Measurements from ENCODE around the gene PIMREG.

The PIMREG gene

DNA sequence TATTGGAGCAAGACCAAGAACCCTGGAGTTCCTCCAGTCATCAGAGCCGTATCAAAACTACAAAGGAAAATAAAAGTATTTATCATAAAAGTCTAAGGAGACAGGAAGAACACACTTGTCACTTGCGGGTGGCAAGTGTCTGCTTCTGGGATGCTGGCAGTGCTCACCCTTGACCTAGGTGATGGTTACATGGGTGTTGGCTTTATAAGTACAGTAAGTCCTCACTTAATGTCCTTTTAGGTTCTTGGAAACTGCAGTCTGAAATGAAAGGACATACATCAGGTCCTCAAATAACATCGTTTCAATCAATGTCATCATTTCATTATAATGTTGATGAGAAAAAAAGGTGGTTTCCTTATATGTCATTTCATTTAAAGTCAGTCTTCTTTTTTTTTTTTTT, 6.3 kb upstream of the PIMREG start:
- DNase-seq (ENCODE audit: low read depth), result no peak

DNA sequence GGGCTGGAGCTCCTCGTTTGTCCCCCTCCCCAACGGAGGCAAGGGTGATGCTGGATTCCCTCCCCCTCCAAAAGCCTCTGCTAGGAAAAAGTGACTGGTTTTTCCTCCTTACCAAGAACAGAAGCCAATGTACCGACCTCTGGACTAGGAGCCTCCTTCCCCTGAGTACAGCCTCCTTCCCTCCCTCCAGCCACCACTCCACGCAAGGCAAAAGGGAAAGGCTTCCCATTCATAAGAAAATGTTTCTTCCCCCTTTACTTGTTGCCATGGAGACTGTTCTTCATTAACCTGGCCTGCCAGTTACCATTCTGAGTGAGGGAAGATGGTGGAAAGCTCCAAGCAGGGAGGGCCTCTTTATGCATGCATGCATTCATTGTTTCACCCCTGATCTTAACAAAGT, 4.3 kb upstream of the PIMREG start:
- no peak for DNase-seq (ENCODE audit: low read depth)

DNA sequence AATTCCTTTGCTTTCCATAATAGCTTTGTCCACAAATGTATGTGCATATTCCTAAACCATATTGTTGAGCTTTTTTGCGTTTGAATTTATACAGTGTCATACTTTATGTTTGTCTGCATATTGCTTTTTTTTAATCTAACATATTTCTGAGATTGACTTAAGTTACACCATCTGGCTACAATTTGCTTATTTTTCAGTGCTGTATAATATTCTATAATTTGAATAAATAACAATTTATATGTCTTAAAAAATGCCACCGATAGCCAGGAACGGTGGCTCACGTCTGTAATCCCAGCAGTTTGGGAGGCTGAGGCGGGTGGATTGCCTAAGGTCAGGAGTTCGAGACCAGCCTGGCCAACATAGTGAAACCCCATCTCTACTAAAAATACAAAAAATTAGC, 1.5 kb upstream of the PIMREG start:
- no peak for DNase-seq (ENCODE audit: low read depth)

DNA sequence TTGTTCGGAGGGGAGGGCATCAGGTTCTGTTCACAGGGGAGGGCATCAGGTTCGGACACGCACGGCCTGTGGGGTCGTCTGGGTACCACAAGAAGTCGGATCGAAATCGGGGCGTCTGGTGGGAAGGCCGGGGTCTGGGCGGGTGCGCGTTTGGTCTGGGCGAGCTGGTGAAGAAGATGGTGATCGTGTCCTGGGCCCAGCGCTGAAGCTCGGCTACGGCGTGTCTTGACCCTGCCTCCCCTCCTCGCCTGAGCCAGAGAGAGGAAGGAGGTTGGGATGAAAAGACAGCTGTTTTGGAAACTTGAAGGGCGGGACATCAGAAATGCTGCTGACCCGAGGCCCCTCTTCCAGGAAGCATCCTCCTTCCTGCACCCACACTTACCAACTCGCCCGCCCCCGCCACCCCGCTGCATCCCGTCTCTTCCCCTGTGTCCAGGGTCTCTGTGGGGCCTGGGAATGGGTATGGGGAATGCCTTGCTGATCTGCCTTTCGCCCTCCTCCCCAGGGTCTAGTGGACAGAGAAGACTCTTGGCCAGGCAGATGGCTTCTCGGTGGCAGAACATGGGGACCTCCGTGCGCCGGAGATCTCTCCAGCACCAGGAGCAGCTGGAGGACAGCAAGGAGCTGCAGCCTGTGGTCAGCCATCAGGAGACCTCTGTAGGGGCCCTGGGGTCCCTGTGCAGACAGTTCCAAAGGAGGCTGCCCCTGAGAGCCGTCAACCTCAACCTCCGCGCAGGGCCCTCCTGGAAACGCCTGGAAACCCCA, 498 bp downstream of the PIMREG start:
- DNase-seq (ENCODE audit: low read depth), result no peak

DNA sequence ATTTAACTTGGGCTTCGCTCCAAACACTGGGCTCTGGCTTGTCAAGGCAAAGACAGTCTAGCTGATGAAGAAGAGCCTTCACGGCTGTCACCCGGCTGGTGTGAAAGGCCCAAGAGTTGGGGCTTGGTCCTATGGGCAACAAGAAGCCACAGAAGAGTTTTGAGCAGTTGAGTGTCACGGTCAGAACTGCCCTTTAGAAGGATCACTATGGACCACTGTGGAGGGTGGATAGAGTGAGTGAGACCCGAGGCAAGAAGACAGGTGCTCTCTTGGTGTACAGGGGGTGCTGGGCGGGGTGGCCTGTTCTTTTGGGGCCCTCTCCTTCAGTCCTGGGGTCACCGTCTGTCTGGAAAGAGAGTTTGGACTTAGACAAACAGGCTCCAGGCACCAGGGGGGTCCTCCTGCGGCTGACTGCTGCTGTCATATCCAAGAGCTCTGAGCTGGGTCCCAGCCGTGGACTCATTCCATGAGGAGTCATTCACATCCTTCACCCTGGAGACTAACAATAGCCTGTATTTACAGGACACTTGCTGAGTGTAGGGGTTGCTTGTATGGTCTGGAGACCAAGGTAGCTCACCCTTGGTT, 2.4 kb downstream of the PIMREG start:
- no peak for DNase-seq (ENCODE audit: low read depth)

DNA sequence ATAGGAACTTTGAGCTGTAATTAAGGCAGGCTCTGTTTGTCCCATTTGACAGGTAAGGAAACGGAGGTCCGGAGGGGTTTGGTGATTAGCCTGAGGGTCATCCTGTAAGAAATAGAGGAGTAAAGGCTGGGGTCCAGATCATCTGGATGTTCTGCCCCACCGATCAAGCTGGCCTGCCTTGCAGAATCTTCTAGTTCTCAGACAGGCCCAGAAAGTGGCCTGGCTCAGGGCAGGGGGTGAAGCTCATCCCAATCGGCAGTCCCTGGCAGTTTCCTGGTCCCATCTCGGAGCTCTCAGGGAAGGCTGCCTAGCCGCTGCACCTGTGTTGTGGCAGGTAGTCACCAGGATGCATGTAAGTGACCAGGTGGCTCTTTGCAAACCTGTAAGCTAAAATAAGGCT, 4.2 kb downstream of the PIMREG start:
- DNase-seq (ENCODE audit: low read depth), result no peak

DNA sequence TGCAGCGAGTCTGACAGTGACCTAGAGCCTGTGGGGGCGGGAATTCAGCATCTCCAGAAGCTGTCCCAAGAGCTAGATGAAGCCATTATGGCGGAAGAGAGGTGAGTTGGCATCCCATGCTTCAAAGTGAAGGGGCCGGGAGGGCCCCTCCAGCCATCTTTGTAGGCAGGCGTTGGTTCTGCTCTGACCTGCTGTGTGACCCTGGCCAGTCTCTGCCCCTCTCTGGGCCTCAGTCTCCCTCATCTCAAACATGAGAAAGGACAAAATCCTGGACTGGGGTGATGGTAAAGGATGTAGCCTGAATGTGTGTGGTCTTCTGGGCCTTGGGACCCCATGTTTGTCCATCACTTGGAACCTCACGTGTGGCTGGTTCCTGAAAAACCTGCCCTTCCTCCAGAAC, 5.1 kb downstream of the PIMREG start:
- no peak for DNase-seq (ENCODE audit: low read depth)

DNA sequence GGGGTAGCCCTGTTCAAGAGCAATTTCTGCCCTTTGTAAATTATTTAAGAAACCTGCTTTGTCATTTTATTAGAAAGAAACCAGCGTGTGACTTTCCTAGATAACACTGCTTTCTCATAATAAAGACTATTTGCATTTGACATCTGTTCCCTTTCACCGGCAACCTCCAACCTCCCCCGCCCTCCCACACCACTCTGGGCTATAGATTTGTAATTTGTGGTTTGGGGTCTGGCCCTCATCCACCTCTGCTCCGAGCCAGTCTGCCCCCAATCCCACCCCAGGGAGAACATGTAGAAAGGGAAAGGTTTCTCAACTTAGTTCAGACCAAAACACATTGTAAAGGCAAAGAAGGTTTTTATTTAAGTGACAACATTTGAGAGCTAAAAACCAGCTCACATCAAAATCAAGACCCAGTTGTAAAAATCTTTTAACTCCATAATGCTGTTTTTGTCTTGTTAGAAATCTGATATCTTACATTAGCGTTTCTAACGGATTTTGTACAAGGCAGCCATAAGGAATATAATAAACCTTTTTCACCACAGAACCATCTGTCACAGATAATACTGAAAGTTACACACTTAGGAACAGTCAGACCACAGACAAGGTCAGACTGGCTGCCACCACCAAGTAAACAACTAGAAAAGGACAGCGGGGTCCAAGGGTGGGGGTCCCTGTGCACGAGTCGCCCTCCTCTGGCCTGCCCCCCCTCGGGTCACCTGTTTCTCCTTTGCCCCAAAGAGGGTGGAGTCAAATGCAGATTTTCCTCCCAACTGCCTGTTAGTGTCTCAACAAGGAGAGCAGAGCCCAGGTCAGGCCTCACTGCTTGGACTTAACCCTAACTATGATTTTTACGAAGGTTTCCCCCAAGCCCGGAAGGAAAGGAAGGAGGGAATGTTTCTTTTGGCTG, 6.9 kb downstream of the PIMREG start:
- no peak for DNase-seq (ENCODE audit: low read depth)

DNA sequence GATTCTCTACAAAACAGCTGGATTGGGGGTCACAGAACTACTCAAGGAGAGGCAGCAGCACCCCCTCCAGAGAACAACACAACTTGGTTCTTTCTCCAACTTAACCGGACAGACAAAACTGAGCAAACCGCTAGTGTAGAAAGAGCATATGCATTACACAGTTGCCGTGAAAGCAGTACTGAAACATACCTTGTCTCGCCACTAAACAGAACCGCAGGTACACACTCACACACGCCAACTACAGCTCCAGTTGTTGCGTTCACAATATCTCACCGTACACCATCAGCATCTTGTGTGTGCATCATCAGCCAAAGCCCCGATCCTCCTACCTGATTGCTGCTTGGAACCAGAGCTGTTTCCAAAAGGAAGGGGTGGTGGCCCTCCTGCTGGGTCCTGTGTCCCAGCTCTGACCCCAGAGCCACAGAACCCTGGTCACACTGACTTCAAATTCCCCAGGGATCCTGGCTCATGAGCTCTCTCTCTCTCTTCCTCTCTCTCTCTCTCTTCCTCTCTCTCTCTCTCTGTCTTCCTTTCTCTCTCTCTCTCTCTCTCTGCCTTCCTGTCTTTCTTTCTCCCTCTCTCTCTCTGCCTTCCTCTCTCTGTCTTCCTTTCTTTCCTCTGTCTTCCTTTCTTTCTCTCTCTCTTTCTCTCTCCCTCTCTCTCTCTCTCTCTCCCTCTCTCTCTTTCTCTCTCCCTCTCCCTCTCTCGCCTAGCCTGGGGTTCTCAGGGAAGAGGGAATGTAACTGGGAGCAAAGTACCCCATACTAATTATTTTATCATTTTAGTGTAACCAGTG, 8.4 kb downstream of the PIMREG start:
- no peak for DNase-seq (ENCODE audit: low read depth)

DNA sequence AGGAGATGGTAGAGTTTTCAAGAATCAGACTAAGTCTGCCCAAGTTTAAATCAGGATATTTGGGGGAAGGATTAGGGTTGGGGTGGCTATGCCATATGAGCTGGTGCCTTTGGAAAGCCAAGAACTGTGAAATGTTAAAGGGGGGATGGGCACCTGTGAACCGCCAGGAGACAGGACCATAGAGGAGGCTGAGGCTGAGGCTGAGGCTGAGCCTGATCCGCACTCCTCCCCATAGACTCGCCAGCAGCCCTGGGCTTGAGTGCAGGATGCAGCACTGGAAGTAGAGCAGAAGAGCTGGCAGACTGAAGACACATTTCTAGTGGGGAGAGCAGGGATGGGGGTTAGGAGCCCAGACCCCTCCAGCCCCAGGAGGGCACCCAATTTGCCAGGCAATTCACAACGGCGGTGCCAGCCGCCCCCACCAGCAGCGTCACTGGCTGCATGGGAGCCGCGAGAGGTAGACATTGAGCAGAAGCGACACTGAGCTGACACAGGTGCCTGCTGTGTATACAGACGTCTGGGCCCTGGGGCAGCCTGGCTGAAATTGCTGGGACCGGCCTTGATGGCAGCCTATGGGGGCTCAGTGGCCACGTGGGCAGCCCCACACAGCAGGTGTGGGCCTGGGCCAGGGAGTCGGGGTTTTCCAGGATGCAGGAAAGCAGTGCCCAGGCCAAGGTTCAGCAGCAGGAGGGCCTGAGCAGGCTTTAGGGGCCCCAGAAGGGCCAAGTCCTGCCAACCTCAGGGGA, 9.2 kb downstream of the PIMREG start:
- DNase-seq (ENCODE audit: low read depth), result no peak

DNA sequence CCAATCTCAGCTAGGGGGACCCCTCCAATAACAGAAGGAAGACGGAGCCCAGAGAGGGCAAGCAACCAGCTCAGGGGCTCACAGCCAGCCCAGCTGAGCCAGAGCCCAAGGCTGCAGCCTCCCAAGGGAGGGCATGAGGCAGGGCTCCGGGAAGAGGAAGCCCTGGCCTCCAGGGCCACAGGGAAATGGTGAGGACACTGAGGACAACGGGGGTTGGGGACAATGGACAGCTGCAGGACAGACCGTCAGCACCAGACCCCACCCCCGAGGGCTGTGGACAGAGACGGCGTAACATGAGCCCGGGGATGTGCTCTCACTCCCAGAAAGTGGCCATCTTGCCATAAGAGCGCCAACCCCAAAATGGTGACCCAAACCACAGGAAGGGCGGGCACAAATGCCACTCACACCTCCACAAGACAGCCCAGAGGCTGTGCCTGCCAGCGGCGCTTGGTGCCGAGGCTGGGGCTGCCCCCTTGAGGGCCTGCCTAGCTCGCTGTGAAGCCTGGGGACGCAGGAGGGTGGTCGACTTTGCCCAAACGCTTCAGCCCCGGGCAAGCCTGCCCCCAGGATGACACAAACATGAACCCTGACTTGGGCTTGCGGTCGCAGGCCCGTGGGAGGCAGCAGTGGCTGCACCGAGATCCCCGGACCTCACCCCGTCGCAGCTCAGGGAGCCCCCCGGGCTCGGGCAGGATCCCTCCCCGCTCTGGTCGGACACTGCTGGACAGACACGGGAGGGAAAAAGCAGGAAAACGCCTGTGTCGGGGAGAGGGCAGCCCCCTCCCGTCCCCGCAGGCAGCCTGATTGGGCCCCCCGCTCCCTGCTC, 10.5 kb downstream of the PIMREG start:
- no peak for DNase-seq (ENCODE audit: low read depth)

DNA sequence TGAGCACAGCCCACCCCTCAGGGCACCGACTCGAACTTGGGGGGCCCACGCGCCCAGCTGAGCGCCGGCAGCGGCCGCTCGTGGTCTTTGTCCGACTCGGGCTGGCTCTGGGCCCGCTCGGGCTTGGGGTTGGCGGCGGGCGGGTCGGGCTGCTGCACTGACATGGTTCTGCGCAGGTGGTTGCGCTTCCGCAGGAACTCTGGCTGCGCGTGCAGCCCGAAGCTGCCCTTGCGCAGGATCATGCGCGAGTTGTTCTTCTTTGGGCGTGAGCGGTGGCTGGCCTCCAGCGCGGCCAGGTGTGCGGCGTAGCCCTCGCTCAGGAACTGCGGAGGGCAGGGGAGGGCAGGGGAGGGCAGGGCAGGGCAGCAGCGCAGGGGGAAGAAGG, 11.1 kb downstream of the PIMREG start:
- peak; percentile 33 for DNase-seq (ENCODE audit: low read depth)

DNA sequence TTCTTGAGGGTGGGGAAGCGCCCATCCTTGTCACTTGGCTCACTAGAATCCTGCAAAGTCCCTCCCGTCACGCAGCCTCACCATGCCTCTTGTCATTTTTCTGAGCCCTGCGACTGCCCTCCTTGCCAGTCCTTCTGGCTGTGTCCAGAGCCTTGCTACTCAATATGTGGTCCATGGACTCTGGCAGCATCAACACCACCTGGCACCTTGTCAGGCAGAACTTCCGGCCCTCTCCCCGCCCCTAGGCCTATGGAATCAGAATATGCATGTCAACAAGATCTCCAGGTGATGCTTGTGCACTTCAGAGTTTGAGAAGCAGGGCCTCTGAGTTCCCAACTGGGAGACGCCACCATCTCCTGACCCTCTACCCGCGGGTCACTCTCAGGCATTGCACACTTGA, 12.1 kb downstream of the PIMREG start:
- DNase-seq (ENCODE audit: low read depth), result no peak

DNA sequence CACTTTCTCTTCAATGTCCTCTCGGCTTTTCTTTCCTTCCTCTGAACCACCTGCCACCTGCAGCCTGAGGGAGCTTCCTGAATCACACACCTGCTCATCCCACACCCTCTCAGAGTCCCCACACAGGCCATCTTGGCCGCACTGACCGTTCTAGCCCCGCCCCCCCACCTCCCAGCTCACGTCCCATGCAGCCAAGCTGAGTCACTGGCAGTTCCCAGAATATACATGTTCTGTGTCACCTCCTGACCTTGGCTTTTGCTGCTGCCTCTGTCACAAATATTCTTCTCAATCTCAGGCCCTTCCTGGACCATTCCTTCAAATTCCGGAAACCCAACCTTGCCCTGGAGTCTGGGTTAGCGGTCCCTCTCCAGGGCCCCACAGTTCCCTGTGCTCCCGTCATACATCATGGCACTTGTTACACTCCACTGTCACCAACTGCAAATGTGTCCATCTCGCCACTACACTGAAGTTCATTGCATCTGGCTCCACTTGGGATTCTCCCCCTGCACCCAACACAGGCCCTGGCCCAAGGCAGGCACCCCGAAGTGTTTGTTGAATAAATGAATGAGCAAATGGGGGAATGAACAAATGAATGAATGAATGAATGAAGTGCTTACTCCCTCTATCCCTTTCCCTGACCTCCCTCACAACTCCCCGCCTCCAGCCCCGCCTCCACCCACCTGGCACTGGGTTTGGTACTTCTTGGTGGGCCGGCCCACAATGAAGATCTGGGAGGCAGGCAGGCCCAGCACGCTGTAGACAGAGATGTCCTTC, 12.8 kb downstream of the PIMREG start:
- DNase-seq (ENCODE audit: low read depth), result peak; percentile 60

DNA sequence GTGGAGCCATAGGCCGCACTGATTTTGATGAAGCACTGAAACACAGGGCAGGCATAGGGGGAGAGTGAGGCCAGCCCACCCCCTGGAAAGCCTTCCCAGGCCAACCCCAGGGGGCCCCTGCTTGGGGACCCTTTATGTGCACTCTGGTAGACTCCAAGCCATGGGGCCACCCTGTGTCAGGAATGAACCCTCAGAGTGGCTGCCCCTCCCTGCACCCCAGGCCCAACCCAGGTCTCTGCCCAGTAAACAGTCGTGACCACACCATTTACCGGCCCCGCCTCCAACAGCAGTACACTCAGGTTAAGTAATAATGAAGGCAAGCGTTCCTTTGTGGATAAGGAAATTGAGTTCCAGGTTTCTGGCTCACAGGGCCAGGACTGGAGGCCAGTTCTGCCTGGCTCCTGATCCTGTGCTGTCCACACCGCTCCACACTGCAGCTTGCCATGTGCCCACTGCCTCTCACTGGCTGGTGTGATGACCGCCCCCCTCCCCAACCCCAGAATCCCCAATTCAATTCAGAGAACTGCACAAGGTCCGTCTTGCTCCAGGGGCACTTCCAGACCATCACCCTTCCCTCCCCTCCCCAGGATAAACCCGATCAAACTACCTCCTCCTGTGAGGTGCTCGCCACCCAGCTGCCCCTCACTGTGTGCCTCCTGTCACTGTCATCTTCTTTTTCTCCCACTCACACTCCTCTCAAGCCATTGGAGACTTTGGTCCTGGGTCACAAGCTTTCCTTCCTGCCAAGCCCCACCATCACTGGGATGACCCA, 13.6 kb downstream of the PIMREG start:
- no peak for DNase-seq (ENCODE audit: low read depth)

DNA sequence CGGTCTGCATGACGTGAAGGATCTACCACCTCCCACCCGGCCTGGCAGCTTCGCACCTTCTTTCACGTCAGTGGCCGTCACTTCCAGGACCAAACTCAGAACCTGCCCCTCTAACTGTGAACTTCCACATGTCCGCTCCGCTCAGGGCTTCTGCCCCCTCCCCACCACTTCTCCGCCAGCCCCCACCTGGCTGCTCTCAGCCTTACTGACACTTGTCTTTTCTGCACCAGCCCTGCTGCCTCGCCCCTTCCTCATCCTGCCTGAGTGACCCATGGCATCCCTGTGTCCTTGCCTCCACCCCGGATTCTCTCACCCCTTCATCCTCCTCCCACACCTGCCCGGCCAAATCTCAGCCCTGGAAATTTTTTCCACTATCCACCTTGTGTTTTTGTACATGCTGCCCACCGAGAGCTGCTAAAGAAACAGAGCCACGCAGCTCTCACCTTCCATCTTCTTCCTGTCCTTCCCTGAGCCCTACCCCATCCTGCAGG, 14.2 kb downstream of the PIMREG start:
- DNase-seq (ENCODE audit: low read depth), result no peak

DNA sequence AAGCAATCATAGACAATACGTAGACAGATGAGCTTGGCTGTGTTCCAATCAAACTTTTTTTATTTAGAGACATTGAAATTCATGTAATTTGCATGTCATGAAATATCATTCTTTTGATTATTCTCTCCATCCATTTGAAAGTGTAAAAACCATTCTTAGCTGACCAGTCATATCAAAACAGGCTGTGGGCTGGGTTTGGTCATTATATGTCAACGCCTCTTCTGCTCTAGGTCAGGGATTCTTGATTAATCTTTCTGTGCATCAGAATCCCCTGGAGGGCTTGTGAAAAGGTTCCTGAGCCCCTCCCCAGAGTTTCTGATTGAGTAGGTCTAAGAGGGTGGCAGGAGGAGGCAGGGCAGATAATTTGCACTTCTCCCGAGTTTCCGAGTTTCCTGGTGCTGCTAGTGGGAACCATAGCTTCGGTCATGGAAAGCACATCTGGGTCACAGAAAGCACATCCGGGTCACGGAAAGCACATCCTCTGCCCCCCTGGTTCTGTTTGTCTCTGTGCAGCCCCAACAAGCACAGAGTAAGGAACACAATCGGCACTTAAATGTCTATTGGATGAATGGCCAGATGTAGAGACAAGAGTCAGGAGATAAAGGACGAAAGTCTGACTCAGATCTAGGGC, 16.4 kb downstream of the PIMREG start:
- DNase-seq (ENCODE audit: low read depth), result no peak

DNA sequence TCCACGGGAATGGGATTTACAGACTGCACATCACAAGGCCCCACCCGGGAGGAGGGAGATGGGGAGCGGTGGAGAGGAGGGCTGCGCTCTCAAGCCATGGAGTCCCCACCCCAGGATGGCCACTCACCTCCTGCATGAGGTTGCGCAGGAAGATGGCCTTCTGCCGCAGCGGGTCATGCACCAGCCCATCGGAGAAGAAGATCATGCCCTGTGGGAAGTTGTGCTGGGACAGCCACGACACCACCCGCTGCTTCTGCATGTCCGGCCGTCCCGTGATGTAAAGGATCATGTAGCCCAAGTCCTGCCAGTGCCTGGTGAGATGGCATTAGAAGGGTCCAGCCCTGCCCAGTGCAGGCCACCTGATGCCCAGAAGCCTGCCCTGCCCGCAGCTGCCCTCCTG, 17.0 kb downstream of the PIMREG start:
- no peak for DNase-seq (ENCODE audit: low read depth)
